LNCAP (cell line): ENCODE measurements around the gene ZNF575.

Experiments
- CTCF ChIP-seq: fragments of 450-650 bp; IDR thresholded peaks from 2 replicates; pipeline ENCODE4 v1.5.1; 2017; ENCODE audit warnings: mild to moderate bottlenecking

ZNF575 gene

GRCh38 chr19:43532962-43533545 is at the start of gene ZNF575:
Gene ZNF575, plus strand, starts transcription at chr19:43533188. Its CDS starts 1,235 bp downstream, at chr19:43534423.
- no peak for TF ChIP-seq CTCF

GRCh38 chr19:43483281-43483680 is 49.7 kb upstream of the ZNF575 start:
- TF ChIP-seq CTCF: no peak

GRCh38 chr19:43485951-43486350 is 47.0 kb upstream of the ZNF575 start:
- no peak for TF ChIP-seq CTCF

- TF ChIP-seq CTCF: no peak
Observed at GRCh38 chr19:43486412-43486811, 46.6 kb upstream of the ZNF575 start.

GRCh38 chr19:43488179-43488578 is 44.8 kb upstream of the ZNF575 start:
- no peak for TF ChIP-seq CTCF

GRCh38 chr19:43489310-43489709 is 43.7 kb upstream of the ZNF575 start:
- TF ChIP-seq CTCF: no peak

GRCh38 chr19:43489979-43490599 is 42.9 kb upstream of the ZNF575 start:
- TF ChIP-seq CTCF: no peak
